Transverse colon (tissue), 4 donors: ENCODE measurements around the gene TBCEL.

Experiments used
- EP300 ChIP-seq: sonication (generic); formaldehyde crosslinking; IDR thresholded peaks from one replicate; pipeline ENCODE4 v1.6.1; 2017; ENCODE audit warnings: antibody characterized with exemption, low read depth
- POLR2A ChIP-seq: fragments of 450-650 bp; IDR thresholded peaks from one replicate; pipeline ENCODE4 v1.6.1; 2016; ENCODE audit warnings: antibody characterized with exemption, mild to moderate bottlenecking, moderate library complexity
- POLR2AphosphoS5 ChIP-seq, 3 donors: sonication (generic); formaldehyde crosslinking; IDR thresholded peaks; one replicate each; pipeline ENCODE4 v1.6.1; 2016; ENCODE audit warnings: antibody characterized with exemption in 3 of 3
- TF ChIP-seq, protein P1 (sequence below), 5 experiments: fragments of 200-600 bp in 3 of 5; fragments of 450-650 bp in 2 of 5; sonication (generic) in 3 of 5; IDR thresholded peaks; 1 replicate in 2 of 5; 2 replicates in 3 of 5; pipeline ENCODE4 v1.5.1; 2016 to 2017; ENCODE audit warnings: antibody characterized with exemption in 5 of 5, inconsistent platforms in 3 of 5, mild to moderate bottlenecking in 2 of 5, moderate library complexity in 1 of 5

DNA sequence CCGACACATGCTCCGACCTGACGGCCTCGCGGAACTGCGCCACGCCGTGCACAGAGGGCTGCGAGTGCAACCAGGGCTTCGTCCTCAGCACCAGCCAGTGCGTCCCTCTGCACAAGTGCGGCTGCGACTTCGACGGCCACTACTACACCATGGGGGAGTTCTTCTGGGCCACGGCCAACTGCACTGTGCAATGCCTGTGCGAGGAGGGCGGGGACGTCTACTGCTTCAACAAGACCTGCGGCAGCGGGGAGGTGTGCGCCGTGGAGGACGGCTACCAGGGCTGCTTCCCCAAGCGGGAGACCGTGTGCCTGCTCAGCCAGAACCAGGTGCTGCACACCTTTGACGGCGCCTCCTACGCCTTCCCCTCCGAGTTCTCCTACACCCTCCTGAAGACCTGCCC, 103.9 kb downstream of the TBCEL start:
- TF ChIP-seq POLR2AphosphoS5 (IDR thresholded peaks at IDR 0.05) (no peak), POLR2A (no peak), EP300 (no peak)
- TF ChIP-seq, protein P1, sequence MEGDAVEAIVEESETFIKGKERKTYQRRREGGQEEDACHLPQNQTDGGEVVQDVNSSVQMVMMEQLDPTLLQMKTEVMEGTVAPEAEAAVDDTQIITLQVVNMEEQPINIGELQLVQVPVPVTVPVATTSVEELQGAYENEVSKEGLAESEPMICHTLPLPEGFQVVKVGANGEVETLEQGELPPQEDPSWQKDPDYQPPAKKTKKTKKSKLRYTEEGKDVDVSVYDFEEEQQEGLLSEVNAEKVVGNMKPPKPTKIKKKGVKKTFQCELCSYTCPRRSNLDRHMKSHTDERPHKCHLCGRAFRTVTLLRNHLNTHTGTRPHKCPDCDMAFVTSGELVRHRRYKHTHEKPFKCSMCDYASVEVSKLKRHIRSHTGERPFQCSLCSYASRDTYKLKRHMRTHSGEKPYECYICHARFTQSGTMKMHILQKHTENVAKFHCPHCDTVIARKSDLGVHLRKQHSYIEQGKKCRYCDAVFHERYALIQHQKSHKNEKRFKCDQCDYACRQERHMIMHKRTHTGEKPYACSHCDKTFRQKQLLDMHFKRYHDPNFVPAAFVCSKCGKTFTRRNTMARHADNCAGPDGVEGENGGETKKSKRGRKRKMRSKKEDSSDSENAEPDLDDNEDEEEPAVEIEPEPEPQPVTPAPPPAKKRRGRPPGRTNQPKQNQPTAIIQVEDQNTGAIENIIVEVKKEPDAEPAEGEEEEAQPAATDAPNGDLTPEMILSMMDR (IDR thresholded peaks at IDR 0.05) = no peak
